ENCODE measurements around the gene NFIA. TPM values are rescaled to one million over a fixed set of nuclear protein-coding genes. Genes with fewer than 3 reads are reported as not detected.

The NFIA gene
- total RNA-seq, 1 donor from 2014 or later, result 31.3 TPM

DNA sequence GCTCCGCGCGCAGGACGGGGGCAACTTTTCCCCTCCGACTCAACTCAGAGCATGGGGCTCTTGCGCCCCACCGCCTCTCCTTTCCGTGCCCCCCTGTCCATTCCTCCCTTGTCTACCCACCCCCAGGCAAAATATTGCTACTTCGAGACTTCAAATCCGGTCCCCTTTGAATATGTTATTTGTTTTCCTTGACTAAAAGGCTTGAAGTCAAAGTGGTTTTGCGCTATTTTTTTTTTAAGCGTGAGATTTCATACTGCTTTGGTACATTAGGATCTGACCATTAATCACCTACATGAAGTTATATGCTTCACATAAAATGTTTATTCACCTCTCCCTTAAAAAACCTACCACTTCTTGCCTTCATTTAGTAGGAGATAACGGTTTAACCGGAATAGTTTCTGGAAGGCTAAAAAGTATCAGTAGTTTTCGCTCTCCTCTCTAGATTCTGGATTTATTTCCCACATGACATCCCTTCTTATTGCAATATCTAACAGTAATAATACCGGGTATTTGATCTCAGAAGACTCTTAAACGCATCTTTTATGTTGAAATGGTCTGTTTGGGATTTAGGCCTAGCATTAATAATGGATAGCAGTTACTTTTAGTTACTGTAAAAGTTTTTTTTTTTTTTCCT lies 1.6 kb downstream of the NFIA start:
- Histone ChIP-seq H3K27ac (ENCODE audit: low read depth, low read length) (peak overlapping the region; percentile 88), H3K9me3 (ENCODE audit: control insufficient read depth in 3 of 3, low read length in 3 of 3) (no peaks in the 10 kb centered on the region), H3K9ac (ENCODE audit: low read depth in 1 of 3, low read length in 3 of 3) (peak overlapping the region; percentile 89 to 96 (median 94)), H3K4me1 (ENCODE audit: control insufficient read depth in 3 of 3, insufficient read depth in 3 of 3, low read length in 3 of 3) (peaks cover 21 to 41% (median 30%) of the 10 kb centered on the region in 3 donors), H3K4me3 (ENCODE audit: low read length in 3 of 3) (peak overlapping the region; percentile 63 to 89 (median 79)), H3K27me3 (ENCODE audit: control insufficient read depth in 3 of 3, insufficient read depth in 3 of 3, low read length in 3 of 3) (no peaks in the 10 kb centered on the region), H3K36me3 (ENCODE audit: control insufficient read depth in 3 of 3, insufficient read depth in 3 of 3, low read length in 3 of 3) (peaks cover 0 to 7% (median 4%) of the 10 kb centered on the region in 3 donors)

GRCh38 chr1:61084491-61085031 lies 2.2 kb downstream of the NFIA start:
- H3K4me3 ChIP-seq (ENCODE audit: low read length in 3 of 3), result peak overlapping the region; percentile 63 to 89 (median 79)
- peaks cover 15 to 38% (median 23%) of the 10 kb centered on the region in 3 donors for H3K4me1 ChIP-seq (ENCODE audit: control insufficient read depth in 3 of 3, insufficient read depth in 3 of 3, low read length in 3 of 3)
- no peaks in the 10 kb centered on the region for H3K9me3 ChIP-seq (ENCODE audit: control insufficient read depth in 3 of 3, low read length in 3 of 3)
- H3K9ac ChIP-seq (ENCODE audit: low read depth in 1 of 3, low read length in 3 of 3), result peak overlapping the region; percentile 89 to 96 (median 94)
- H3K27ac ChIP-seq (ENCODE audit: low read depth, low read length), result peak overlapping the region; percentile 88
- H3K36me3 ChIP-seq (ENCODE audit: control insufficient read depth in 3 of 3, insufficient read depth in 3 of 3, low read length in 3 of 3), result peaks cover 0 to 7% (median 4%) of the 10 kb centered on the region in 3 donors
- no peaks in the 10 kb centered on the region for H3K27me3 ChIP-seq (ENCODE audit: control insufficient read depth in 3 of 3, insufficient read depth in 3 of 3, low read length in 3 of 3)

GRCh38 chr1:61085206-61085982 lies 3.0 kb downstream of the NFIA start:
- no peaks in the 10 kb centered on the region for H3K9me3 ChIP-seq (ENCODE audit: control insufficient read depth in 3 of 3, low read length in 3 of 3)
- H3K9ac ChIP-seq (ENCODE audit: low read depth in 1 of 3, low read length in 3 of 3), result peak overlapping the region; percentile 89 to 96 (median 94)
- peaks cover 10 to 38% (median 18%) of the 10 kb centered on the region in 3 donors for H3K4me1 ChIP-seq (ENCODE audit: control insufficient read depth in 3 of 3, insufficient read depth in 3 of 3, low read length in 3 of 3)
- peaks cover 0 to 7% (median 4%) of the 10 kb centered on the region in 3 donors for H3K36me3 ChIP-seq (ENCODE audit: control insufficient read depth in 3 of 3, insufficient read depth in 3 of 3, low read length in 3 of 3)
- H3K4me3 ChIP-seq (ENCODE audit: low read length in 3 of 3), result peak overlapping the region; percentile 63 to 89 (median 79)
- H3K27me3 ChIP-seq (ENCODE audit: control insufficient read depth in 3 of 3, insufficient read depth in 3 of 3, low read length in 3 of 3), result no peaks in the 10 kb centered on the region
- H3K27ac ChIP-seq (ENCODE audit: low read depth, low read length), result peak overlapping the region; percentile 88

- Histone ChIP-seq H3K4me1 (ENCODE audit: control insufficient read depth in 3 of 3, insufficient read depth in 3 of 3, low read length in 3 of 3) (peaks cover 3 to 32% (median 11%) of the 10 kb centered on the region in 3 donors), H3K36me3 (ENCODE audit: control insufficient read depth in 3 of 3, insufficient read depth in 3 of 3, low read length in 3 of 3) (peaks cover 0 to 7% (median 4%) of the 10 kb centered on the region in 3 donors), H3K27me3 (ENCODE audit: control insufficient read depth in 3 of 3, insufficient read depth in 3 of 3, low read length in 3 of 3) (no peaks in the 10 kb centered on the region), H3K9ac (ENCODE audit: low read depth in 1 of 3, low read length in 3 of 3) (peak overlapping the region; percentile 89 to 96 (median 94)), H3K4me3 (ENCODE audit: low read length in 3 of 3) (peak overlapping the region; percentile 63 to 89 (median 79)), H3K27ac (ENCODE audit: low read depth, low read length) (peak overlapping the region; percentile 88), H3K9me3 (ENCODE audit: control insufficient read depth in 3 of 3, low read length in 3 of 3) (no peaks in the 10 kb centered on the region)
Observed at GRCh38 chr1:61085983-61086644, 3.8 kb downstream of the NFIA start.

DNA sequence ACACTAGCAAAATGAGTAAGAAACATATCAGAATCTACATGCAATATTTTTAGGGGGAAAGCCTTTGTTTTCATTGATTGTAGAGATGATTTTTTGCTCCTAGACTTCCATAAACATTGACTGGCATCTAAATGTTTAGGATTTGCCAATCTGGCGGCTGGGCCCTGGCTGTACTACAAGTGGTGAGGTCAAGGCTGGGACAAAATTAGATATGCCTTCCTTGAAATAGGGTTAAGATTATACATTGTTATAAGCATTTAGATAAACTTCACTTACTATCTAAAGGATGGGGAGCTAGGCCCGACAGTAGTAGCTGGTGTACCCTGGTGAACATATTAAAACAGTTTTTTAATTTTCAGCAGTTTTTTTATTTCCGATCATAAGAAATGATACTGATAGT lies 5.2 kb downstream of the NFIA start:
- Histone ChIP-seq H3K27me3 (ENCODE audit: control insufficient read depth in 3 of 3, insufficient read depth in 3 of 3, low read length in 3 of 3) (no peaks in the 10 kb centered on the region), H3K9me3 (ENCODE audit: control insufficient read depth in 3 of 3, low read length in 3 of 3) (no peaks in the 10 kb centered on the region), H3K36me3 (ENCODE audit: control insufficient read depth in 3 of 3, insufficient read depth in 3 of 3, low read length in 3 of 3) (peaks cover 0 to 7% (median 4%) of the 10 kb centered on the region in 3 donors), H3K4me1 (ENCODE audit: control insufficient read depth in 3 of 3, insufficient read depth in 3 of 3, low read length in 3 of 3) (peaks cover 12 to 38% (median 15%) of the 10 kb centered on the region in 3 donors), H3K4me3 (ENCODE audit: low read length in 3 of 3) (peak overlapping the region in 2 of 3 donors; percentile 11 to 49), H3K27ac (ENCODE audit: low read depth, low read length) (peak overlapping the region; percentile 88), H3K9ac (ENCODE audit: low read depth in 1 of 3, low read length in 3 of 3) (peak overlapping the region; percentile 89 to 96 (median 94))

GRCh38 chr1:61088163-61088974 lies 6.0 kb downstream of the NFIA start:
- Histone ChIP-seq H3K27ac (ENCODE audit: low read depth, low read length) (peak overlapping the region; percentile 88), H3K36me3 (ENCODE audit: control insufficient read depth in 3 of 3, insufficient read depth in 3 of 3, low read length in 3 of 3) (peaks cover 0 to 7% (median 2%) of the 10 kb centered on the region in 3 donors), H3K4me3 (ENCODE audit: low read length in 3 of 3) (peak overlapping the region; percentile 11 to 54 (median 49)), H3K27me3 (ENCODE audit: control insufficient read depth in 3 of 3, insufficient read depth in 3 of 3, low read length in 3 of 3) (no peaks in the 10 kb centered on the region), H3K9me3 (ENCODE audit: control insufficient read depth in 3 of 3, low read length in 3 of 3) (no peaks in the 10 kb centered on the region), H3K4me1 (ENCODE audit: control insufficient read depth in 3 of 3, insufficient read depth in 3 of 3, low read length in 3 of 3) (peaks cover 13 to 43% (median 19%) of the 10 kb centered on the region in 3 donors), H3K9ac (ENCODE audit: low read depth in 1 of 3, low read length in 3 of 3) (peak overlapping the region; percentile 89 to 96 (median 94))

DNA sequence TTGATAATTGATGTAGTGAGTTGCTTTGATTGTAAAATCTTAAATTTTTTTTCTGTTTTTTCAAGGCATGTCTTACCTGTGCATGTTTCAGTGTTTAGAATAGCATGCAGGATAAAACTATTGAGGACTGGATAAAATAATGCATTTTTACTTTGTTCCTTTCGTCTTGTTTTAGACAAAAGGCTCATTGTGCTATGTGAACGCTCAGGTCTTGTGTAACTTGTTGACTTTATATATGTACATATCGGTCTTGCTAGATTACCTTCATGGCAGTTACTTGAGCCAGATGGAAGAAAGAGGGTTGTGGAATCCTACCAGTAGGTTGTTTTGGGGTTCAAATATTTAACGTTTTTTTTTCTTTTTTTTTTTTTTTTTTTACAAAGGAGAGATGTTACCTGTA lies 7.0 kb downstream of the NFIA start:
- H3K36me3 ChIP-seq (ENCODE audit: control insufficient read depth in 3 of 3, insufficient read depth in 3 of 3, low read length in 3 of 3), result peaks cover 0 to 7% (median 2%) of the 10 kb centered on the region in 3 donors
- H3K27me3 ChIP-seq (ENCODE audit: control insufficient read depth in 3 of 3, insufficient read depth in 3 of 3, low read length in 3 of 3), result no peaks in the 10 kb centered on the region
- H3K9me3 ChIP-seq (ENCODE audit: control insufficient read depth in 3 of 3, low read length in 3 of 3), result no peaks in the 10 kb centered on the region
- peak overlapping the region; percentile 45 to 94 (median 89) for H3K9ac ChIP-seq (ENCODE audit: low read depth in 1 of 3, low read length in 3 of 3)
- H3K4me3 ChIP-seq (ENCODE audit: low read length in 3 of 3), result peak overlapping the region; percentile 37 to 54 (median 48)
- H3K27ac ChIP-seq (ENCODE audit: low read depth, low read length), result peak overlapping the region; percentile 88
- peaks cover 18 to 52% (median 28%) of the 10 kb centered on the region in 3 donors for H3K4me1 ChIP-seq (ENCODE audit: control insufficient read depth in 3 of 3, insufficient read depth in 3 of 3, low read length in 3 of 3)

DNA sequence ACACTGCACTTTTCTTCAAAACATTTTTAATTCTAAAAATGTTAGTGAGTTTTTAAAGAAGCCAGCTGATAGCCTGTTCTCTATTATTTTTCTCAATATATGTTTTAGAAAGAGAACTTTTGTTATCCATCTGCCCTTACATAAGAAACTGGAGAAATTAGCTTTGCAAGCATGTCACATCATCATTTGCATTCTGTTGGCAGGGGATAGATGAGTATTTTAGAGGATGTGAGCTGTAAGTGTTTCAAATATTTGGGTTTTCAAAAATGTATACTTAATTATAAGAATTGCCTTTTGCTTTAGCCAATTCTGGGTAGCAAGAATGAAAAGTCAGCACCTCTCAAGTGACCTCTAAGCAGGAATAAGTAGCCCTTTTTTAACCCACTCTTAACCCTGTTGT lies 7.4 kb downstream of the NFIA start:
- peaks cover 19 to 56% (median 29%) of the 10 kb centered on the region in 3 donors for H3K4me1 ChIP-seq (ENCODE audit: control insufficient read depth in 3 of 3, insufficient read depth in 3 of 3, low read length in 3 of 3)
- peak overlapping the region; percentile 16 to 61 (median 55) for H3K4me3 ChIP-seq (ENCODE audit: low read length in 3 of 3)
- no peaks in the 10 kb centered on the region for H3K27me3 ChIP-seq (ENCODE audit: control insufficient read depth in 3 of 3, insufficient read depth in 3 of 3, low read length in 3 of 3)
- peaks cover 0 to 7% (median 2%) of the 10 kb centered on the region in 3 donors for H3K36me3 ChIP-seq (ENCODE audit: control insufficient read depth in 3 of 3, insufficient read depth in 3 of 3, low read length in 3 of 3)
- H3K9me3 ChIP-seq (ENCODE audit: control insufficient read depth in 3 of 3, low read length in 3 of 3), result no peaks in the 10 kb centered on the region
- peak overlapping the region; percentile 13 to 63 (median 41) for H3K9ac ChIP-seq (ENCODE audit: low read depth in 1 of 3, low read length in 3 of 3)
- H3K27ac ChIP-seq (ENCODE audit: low read depth, low read length), result peak overlapping the region; percentile 88

All from skeletal muscle tissue (tissue), 4 donors.